ENCODE data around the gene INTS11. TPM values are rescaled to one million over a fixed set of nuclear protein-coding genes. Genes with fewer than 3 reads are reported as not detected.

Gene INTS11
- polyA plus RNA-seq, 4 donors = 94.9 to 331 (median 186) TPM

DNA sequence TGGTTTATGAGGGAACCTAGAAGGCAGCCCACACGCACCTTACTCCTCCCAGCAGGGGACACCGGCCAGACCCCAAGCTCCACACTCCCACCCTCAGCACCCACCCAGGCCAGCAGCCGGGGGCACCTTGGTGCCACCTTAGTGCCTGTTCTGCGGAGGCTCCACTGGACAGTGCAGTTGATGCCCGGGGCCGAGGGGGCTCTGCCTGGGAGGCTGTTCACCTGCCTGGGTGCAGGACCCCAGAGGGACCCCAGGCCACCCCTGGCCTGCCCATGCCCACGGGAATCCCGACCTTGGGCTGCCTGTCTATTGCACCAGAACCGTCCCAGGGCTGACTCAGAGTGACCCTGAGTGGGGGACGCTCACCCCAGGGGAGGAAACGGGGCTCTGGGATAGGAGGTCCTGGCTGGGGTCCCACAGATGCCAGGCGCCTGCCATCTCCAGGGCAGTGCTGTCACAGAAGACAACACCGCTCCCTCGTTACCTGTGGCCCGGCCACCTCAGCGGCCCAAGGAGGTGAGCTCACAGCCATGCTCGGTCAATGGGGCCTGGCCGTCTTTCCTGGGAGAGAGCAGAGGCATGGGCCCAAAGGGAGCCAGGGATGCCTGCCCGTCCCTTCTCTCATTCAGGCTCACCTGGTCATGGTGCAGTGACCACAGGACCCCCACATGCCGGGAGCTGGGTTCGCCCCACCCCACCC is 43.5 kb downstream of the INTS11 start:
- FAIRE-seq (no peak), DNase-seq (no peak)
- Histone ChIP-seq H3K27me3 (ENCODE audit: control insufficient read depth in 3 of 3, insufficient read depth in 3 of 3, low read length in 3 of 3) (no peaks in the 10 kb centered on the region), H3K36me3 (ENCODE audit: control insufficient read depth in 3 of 3, insufficient read depth in 2 of 3, low read depth in 1 of 3, low read length in 3 of 3) (no peaks in the 10 kb centered on the region), H3K4me3 (ENCODE audit: low read depth in 1 of 3, low read length in 3 of 3) (no peak overlapping the region), H3K4me1 (ENCODE audit: control insufficient read depth in 3 of 3, insufficient read depth in 2 of 3, low read depth in 1 of 3, low read length in 2 of 3) (peaks cover 2 to 24% (median 3%) of the 10 kb centered on the region in 3 donors), H3K27ac (ENCODE audit: low read depth in 1 of 3, low read length in 2 of 3) (peak overlapping the region; percentile 83 to 97 (median 92)), H3K9me3 (ENCODE audit: control insufficient read depth in 2 of 2, insufficient read depth in 1 of 2, low read depth in 1 of 2, low read length in 1 of 2) (no peaks in the 10 kb centered on the region)
- 77 to 87% (median 82%) methylated on average over 20 to 21 of the region's 21 CpGs for WGBS, 3 donors

DNA sequence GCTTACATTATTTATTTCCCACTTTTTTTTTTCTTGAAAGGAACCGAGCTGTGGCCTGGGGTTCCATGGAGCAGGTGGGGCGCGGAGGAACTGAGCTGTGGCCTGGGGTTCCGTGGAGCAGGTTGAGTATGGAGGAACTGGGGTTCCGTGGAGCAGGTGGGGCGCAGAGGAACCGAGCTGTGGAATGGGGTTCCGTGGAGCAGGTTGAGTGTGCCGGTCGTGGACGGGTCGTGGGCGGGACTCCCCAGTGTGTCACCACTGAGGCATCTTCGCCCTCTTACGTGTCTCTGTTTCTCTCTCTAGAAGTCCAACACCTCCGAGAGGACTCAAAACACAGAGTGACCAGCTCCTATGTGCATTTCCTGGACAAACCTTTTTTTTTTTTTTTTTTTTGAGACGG is 45.4 kb downstream of the INTS11 start:
- H3K36me3 ChIP-seq (ENCODE audit: control insufficient read depth in 3 of 3, insufficient read depth in 2 of 3, low read depth in 1 of 3, low read length in 3 of 3) = no peaks in the 10 kb centered on the region
- H3K27ac ChIP-seq (ENCODE audit: low read depth in 1 of 3, low read length in 2 of 3) = no peak overlapping the region
- H3K4me1 ChIP-seq (ENCODE audit: control insufficient read depth in 3 of 3, insufficient read depth in 2 of 3, low read depth in 1 of 3, low read length in 2 of 3) = peaks cover 2 to 31% (median 3%) of the 10 kb centered on the region in 3 donors
- WGBS, 3 donors = 83 to 88% (median 86%) methylated on average over 15 to 16 of the region's 17 CpGs
- DNase-seq (no peak), FAIRE-seq (no peak)
- no peaks in the 10 kb centered on the region for H3K9me3 ChIP-seq (ENCODE audit: control insufficient read depth in 2 of 2, insufficient read depth in 1 of 2, low read depth in 1 of 2, low read length in 1 of 2)
- H3K27me3 ChIP-seq (ENCODE audit: control insufficient read depth in 3 of 3, insufficient read depth in 3 of 3, low read length in 3 of 3) = no peaks in the 10 kb centered on the region
- no peak overlapping the region for H3K4me3 ChIP-seq (ENCODE audit: low read depth in 1 of 3, low read length in 3 of 3)

DNA sequence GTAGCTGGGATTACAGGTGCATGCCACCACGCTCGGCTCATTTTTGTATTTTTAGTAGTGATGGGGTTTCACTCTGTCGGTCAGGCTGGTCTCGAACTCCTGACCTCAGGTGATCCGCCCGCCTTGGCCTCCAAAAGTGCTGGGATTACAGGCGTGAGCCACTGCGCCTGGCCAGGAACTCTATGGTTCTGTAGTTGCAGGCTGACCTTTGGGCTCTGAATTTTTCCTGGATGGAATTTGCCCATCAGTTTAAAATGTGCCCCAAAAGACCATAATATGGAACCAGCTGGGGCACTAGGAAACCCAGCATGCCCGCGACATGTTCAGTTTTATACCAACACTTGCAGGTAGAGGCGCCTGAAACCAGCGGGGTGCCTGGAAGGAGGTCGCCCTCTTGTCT is 45.8 kb downstream of the INTS11 start:
- Histone ChIP-seq H3K4me1 (ENCODE audit: control insufficient read depth in 3 of 3, insufficient read depth in 2 of 3, low read depth in 1 of 3, low read length in 2 of 3) (peaks cover 2 to 32% (median 3%) of the 10 kb centered on the region in 3 donors), H3K9me3 (ENCODE audit: control insufficient read depth in 2 of 2, insufficient read depth in 1 of 2, low read depth in 1 of 2, low read length in 1 of 2) (no peaks in the 10 kb centered on the region), H3K36me3 (ENCODE audit: control insufficient read depth in 3 of 3, insufficient read depth in 2 of 3, low read depth in 1 of 3, low read length in 3 of 3) (no peaks in the 10 kb centered on the region), H3K4me3 (ENCODE audit: low read depth in 1 of 3, low read length in 3 of 3) (no peak overlapping the region), H3K27me3 (ENCODE audit: control insufficient read depth in 3 of 3, insufficient read depth in 3 of 3, low read length in 3 of 3) (no peaks in the 10 kb centered on the region), H3K27ac (ENCODE audit: low read depth in 1 of 3, low read length in 2 of 3) (no peak overlapping the region)
- DNase-seq (peak in 1 of 2 donors; percentile 59), FAIRE-seq (no peak)
- 37 to 71% (median 56%) methylated on average over 13 of the region's 13 CpGs for WGBS, 3 donors

DNA sequence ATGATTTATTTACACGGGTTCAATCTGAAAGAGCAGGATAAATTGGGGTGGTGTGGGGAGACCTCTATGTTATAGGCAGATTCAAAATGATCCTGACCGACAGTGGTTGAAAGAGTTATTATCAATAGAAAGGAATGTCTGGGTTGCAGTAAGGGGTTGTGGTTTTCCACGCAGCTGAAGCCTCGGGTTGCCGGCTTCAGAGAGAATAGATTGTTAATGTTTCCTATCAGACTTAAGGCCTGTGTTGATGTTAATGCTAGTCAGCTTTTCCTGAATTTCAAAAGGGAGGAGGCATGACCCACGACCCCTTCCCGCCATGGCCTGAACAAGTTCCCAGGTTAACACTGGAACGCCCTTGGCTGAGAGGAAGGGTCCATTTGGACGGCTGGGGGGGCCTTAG is 48.6 kb downstream of the INTS11 start:
- FAIRE-seq (no peak), DNase-seq (no peak)
- Histone ChIP-seq H3K9me3 (ENCODE audit: control insufficient read depth in 2 of 2, insufficient read depth in 1 of 2, low read depth in 1 of 2, low read length in 1 of 2) (no peaks in the 10 kb centered on the region), H3K36me3 (ENCODE audit: control insufficient read depth in 3 of 3, insufficient read depth in 2 of 3, low read depth in 1 of 3, low read length in 3 of 3) (peaks cover 0 to 13% (median 0%) of the 10 kb centered on the region in 3 donors), H3K4me1 (ENCODE audit: control insufficient read depth in 3 of 3, insufficient read depth in 2 of 3, low read depth in 1 of 3, low read length in 2 of 3) (peaks cover 2 to 31% (median 10%) of the 10 kb centered on the region in 3 donors), H3K27ac (ENCODE audit: low read depth in 1 of 3, low read length in 2 of 3) (no peak overlapping the region), H3K4me3 (ENCODE audit: low read depth in 1 of 3, low read length in 3 of 3) (no peak overlapping the region), H3K27me3 (ENCODE audit: control insufficient read depth in 3 of 3, insufficient read depth in 3 of 3, low read length in 3 of 3) (no peaks in the 10 kb centered on the region)
- 74 to 83% (median 79%) methylated on average over 9 of the region's 9 CpGs for WGBS, 3 donors

DNA sequence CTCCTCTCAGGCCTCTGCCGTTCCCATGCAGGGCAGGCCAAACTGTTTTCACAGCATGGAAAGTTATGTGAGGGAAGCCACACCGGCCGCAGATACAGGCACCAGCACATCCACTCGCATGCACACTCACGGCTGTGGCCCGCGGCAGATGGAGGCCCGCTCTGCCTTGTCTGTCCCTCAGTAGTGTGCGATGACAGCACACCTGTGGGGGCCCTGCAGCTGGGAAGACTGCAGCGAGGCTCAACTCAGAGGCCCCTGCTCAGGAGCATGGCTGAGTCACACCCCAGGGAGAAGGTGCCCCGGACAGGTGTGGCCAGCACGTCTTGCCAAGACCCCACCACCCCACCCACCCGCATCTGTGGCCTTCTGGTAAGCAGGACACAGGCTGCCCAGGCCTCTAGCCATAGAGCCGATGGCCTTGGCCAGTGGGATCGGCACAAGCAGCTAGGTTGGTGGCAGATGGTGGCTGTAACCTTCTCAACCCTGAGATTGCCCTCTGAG is 49.5 kb downstream of the INTS11 start:
- DNase-seq = no peak
- Histone ChIP-seq H3K27me3 (ENCODE audit: control insufficient read depth in 3 of 3, insufficient read depth in 3 of 3, low read length in 3 of 3) (no peaks in the 10 kb centered on the region), H3K36me3 (ENCODE audit: control insufficient read depth in 3 of 3, insufficient read depth in 2 of 3, low read depth in 1 of 3, low read length in 3 of 3) (peaks cover 0 to 22% (median 0%) of the 10 kb centered on the region in 3 donors), H3K4me1 (ENCODE audit: control insufficient read depth in 3 of 3, insufficient read depth in 2 of 3, low read depth in 1 of 3, low read length in 2 of 3) (peaks cover 3 to 30% (median 10%) of the 10 kb centered on the region in 3 donors), H3K4me3 (ENCODE audit: low read depth in 1 of 3, low read length in 3 of 3) (no peak overlapping the region), H3K9me3 (ENCODE audit: control insufficient read depth in 2 of 2, insufficient read depth in 1 of 2, low read depth in 1 of 2, low read length in 1 of 2) (no peaks in the 10 kb centered on the region), H3K27ac (ENCODE audit: low read depth in 1 of 3, low read length in 2 of 3) (no peak overlapping the region)
- WGBS, 3 donors = 83 to 89% (median 86%) methylated on average over 12 to 15 of the region's 15 CpGs
- FAIRE-seq = no peak

DNA sequence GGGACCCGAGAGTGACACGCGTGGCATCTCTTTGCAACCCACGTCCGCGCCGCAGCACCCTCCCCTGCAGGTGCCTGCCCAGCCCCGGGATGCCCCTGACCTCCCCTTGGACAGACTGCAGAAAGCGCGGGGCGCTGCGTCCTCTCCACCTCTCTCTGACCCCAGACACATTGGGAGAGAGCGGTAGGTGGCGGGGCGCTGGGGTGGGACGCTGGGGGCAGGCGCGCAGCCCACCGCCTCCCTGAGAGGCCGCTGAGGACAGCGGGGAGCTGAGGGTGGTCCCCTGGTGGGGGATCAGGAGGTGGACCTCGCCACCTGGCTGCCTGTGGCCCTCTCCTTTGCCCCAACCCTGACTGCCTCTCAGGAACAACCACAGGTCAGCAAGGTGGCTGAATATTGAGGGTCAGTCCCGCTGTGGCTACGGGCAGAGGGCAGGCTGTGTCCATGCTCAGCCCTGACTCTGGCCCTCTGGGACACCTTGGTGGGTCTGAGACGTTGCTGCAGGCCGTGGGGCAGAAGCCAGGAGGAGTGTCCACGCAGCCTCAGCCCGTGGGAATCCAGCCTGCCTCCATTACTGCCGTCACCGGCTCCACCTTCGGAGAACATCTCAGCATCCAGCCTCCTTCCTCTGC is 50.0 kb downstream of the INTS11 start:
- DNase-seq (no peak), FAIRE-seq (no peak)
- H3K4me1 ChIP-seq (ENCODE audit: control insufficient read depth in 3 of 3, insufficient read depth in 2 of 3, low read depth in 1 of 3, low read length in 2 of 3) = peaks cover 3 to 30% (median 10%) of the 10 kb centered on the region in 3 donors
- H3K27me3 ChIP-seq (ENCODE audit: control insufficient read depth in 3 of 3, insufficient read depth in 3 of 3, low read length in 3 of 3) = no peaks in the 10 kb centered on the region
- 22 to 33% (median 25%) methylated on average over 24 to 31 of the region's 31 CpGs for WGBS, 3 donors
- peaks cover 0 to 25% (median 0%) of the 10 kb centered on the region in 3 donors for H3K36me3 ChIP-seq (ENCODE audit: control insufficient read depth in 3 of 3, insufficient read depth in 2 of 3, low read depth in 1 of 3, low read length in 3 of 3)
- H3K9me3 ChIP-seq (ENCODE audit: control insufficient read depth in 2 of 2, insufficient read depth in 1 of 2, low read depth in 1 of 2, low read length in 1 of 2) = no peaks in the 10 kb centered on the region
- H3K4me3 ChIP-seq (ENCODE audit: low read depth in 1 of 3, low read length in 3 of 3) = peak overlapping the region; percentile 70 to 97 (median 75)
- H3K27ac ChIP-seq (ENCODE audit: low read depth in 1 of 3, low read length in 2 of 3) = no peak overlapping the region

DNA sequence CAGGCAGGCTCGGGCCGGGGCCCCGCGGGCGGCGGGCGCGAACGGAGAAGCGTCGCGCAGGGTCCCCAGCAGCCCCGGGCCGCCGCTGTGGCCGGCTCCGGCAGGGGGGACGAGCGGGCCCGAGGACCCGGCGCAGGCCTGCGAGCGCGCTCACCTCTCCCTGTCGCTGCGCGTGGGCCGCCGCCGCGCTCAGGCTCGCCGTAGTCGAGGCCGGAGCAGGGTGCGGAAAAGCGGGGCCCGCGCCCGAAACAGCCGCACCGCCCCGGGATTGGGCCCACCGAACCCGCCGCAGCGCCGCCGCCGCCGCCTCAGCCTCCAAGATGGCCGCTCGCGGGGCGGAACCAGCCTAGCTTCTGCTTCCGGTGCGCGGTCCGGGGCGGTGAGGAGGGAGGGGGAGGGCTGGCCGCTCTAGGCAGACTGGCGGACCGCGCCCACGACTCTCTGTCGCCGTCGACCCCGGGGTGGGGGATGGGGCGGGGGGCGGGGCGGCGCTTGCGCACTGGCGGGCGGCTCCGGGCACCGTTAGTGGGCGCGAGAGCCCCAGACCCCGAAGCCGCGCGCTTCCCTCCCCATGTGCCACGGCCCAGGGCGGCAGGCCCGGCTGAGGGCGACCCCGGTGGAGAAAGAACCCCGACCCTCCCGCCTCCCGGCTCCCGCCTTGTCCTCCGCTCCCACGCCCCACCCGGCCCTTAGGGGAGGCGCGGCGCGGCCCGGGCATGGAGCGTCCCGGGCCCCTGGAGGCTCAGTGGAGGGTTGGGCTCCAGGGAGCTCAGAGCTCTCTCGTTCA is 50.8 kb downstream of the INTS11 start, which contains the start of gene UBE2J2:
TSS of gene UBE2J2 (minus strand) at position 343 of the 787 bp plus-strand sequence. CDS start 5,862 bp downstream, outside the sequence.
- no peak for FAIRE-seq
- 0% methylated on average over 47 to 105 of the region's 105 CpGs for WGBS, 3 donors
- H3K27me3 ChIP-seq (ENCODE audit: control insufficient read depth in 3 of 3, insufficient read depth in 3 of 3, low read length in 3 of 3) = no peaks in the 10 kb centered on the region

DNA sequence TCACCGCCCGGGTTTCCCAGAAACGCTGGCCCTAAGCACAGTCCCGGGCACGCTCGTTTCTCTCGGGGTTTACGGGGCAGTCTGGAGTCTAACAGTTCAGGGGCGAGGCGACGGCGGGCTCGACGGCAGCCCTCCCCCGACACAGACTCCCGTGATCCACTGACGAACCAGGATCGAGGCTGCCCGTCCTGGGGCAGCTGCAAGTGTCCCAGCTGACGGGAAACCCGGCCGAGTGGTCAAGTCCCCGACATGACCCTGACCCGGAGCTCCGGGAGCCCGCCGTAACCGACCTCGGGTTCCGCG is 51.3 kb downstream of the INTS11 start:
- FAIRE-seq = no peak
- peak in 1 of 2 donors; percentile 53 for DNase-seq
- H3K4me3 ChIP-seq (ENCODE audit: low read depth in 1 of 3, low read length in 3 of 3) = peak overlapping the region; percentile 68 to 97 (median 95)
- H3K27me3 ChIP-seq (ENCODE audit: control insufficient read depth in 3 of 3, insufficient read depth in 3 of 3, low read length in 3 of 3) = no peaks in the 10 kb centered on the region
- no peaks in the 10 kb centered on the region for H3K9me3 ChIP-seq (ENCODE audit: control insufficient read depth in 2 of 2, insufficient read depth in 1 of 2, low read depth in 1 of 2, low read length in 1 of 2)
- H3K36me3 ChIP-seq (ENCODE audit: control insufficient read depth in 3 of 3, insufficient read depth in 2 of 3, low read depth in 1 of 3, low read length in 3 of 3) = peaks cover 0 to 36% (median 0%) of the 10 kb centered on the region in 3 donors
- WGBS, 3 donors = 0 to 1% (median 0%) methylated on average over 22 to 31 of the region's 31 CpGs
- peaks cover 3 to 30% (median 10%) of the 10 kb centered on the region in 3 donors for H3K4me1 ChIP-seq (ENCODE audit: control insufficient read depth in 3 of 3, insufficient read depth in 2 of 3, low read depth in 1 of 3, low read length in 2 of 3)
- H3K27ac ChIP-seq (ENCODE audit: low read depth in 1 of 3, low read length in 2 of 3) = peak overlapping the region; percentile 19 to 87 (median 86)

More for the DNA sequence above, 50.8 kb downstream of the INTS11 start, which contains the start of gene UBE2J2:
- Histone ChIP-seq H3K4me1 (ENCODE audit: control insufficient read depth in 3 of 3, insufficient read depth in 2 of 3, low read depth in 1 of 3, low read length in 2 of 3) (peaks cover 3 to 30% (median 10%) of the 10 kb centered on the region in 3 donors), H3K4me3 (ENCODE audit: low read depth in 1 of 3, low read length in 3 of 3) (peak within 1 kb of the TSS; percentile 75 to 97 (median 95)), H3K36me3 (ENCODE audit: control insufficient read depth in 3 of 3, insufficient read depth in 2 of 3, low read depth in 1 of 3, low read length in 3 of 3) (peaks cover 0 to 31% (median 0%) of the 10 kb centered on the region in 3 donors), H3K27ac (ENCODE audit: low read depth in 1 of 3, low read length in 2 of 3) (peak within 1 kb of the TSS; percentile 19 to 87 (median 86)), H3K9me3 (ENCODE audit: control insufficient read depth in 2 of 2, insufficient read depth in 1 of 2, low read depth in 1 of 2, low read length in 1 of 2) (no peaks in the 10 kb centered on the region)
- DNase-seq = peak; percentile 89 to 95
